HG03439 (cell line): ENCODE results near the gene SAA4.
"Not testable (repeated sequence)": the region's sequence is repeated elsewhere in the genome, so short reads cannot be mapped to it uniquely, and the experiment has no call there.

Experiments
- ATAC-seq: cut with Tn5 transposase; IDR thresholded peaks from one replicate; pipeline ENCODE4 v1.9.1; 2021; ENCODE audit warnings: mild to moderate bottlenecking, moderate library complexity; ENCODE audit not compliant: unreplicated experiment

Gene SAA4, protein sequence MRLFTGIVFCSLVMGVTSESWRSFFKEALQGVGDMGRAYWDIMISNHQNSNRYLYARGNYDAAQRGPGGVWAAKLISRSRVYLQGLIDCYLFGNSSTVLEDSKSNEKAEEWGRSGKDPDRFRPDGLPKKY

DNA sequence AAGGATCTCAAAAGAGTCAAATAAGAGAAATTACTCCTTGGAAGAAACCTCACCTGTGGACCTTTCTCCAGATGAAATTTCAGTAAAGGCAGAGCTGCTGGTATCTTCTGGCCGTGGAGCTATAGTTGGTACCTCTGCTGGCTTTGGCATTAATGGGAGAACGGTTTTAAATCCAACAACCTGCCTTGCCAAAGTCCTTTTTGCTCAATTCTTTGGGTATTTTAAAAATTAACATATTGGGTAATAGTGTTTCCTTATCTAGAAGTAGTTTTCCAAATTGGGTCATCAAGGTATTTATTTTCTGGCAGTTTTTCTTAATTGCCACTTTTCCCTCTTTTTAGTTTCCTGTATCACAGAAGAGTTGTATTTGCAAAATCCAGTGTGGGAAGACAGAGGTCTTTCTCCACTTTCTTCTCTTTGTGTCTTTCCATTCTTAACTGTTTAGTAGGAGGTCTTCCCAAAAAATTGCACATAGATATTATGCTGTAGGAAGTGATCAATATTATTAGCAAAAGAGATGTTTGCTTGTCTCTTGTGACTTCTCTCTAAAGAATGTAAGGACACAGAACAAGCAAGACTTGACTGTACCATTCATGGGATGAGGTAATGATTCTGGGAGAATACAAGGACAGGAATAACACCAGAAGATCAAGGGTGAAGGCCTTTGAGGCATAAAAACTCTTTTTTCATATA lies at the start of gene SAA4:
SAA4 (minus strand) TSS at position 139 of the 693 bp plus-strand sequence. CDS start 876 bp downstream, outside the sequence.
- no peak for ATAC-seq

DNA sequence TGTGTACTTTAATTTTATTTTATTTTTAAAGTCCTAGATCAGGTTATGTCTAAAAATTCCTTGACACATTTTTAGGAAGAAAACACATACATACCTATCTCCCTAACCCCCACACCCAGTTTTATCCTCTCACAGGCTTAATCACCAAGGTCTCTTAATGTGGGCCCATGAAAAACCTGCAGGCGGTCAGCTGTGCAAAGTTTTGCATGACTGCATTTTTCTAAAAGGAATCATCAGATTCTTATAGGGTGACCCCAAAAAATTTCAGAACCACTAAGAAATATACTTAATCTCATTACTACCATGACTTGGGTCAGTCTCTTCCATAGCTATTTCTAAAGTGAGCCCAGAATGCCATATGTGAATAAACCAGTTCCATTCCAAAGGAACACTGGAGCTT lies 49.2 kb upstream of the SAA4 start:
- no peak for ATAC-seq

DNA sequence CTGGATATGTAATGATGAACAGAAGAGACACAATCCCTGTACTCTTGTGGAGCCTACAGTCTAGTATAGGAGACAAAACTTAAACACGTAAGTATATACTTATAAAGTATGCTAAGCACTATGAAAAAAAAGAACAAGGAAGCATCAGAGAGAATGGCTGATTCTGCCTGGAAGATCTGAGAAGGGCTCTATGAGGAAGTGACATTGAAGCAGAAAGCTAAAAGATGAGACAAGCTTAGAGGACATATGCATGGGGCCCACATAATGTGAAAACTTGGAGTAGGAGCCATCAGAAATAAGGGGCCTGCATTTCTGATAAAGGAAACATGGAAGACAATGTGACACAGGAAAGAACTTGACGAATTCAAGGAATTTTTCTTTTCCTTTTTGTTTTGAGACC lies 46.0 kb upstream of the SAA4 start:
- ATAC-seq, result no peak

DNA sequence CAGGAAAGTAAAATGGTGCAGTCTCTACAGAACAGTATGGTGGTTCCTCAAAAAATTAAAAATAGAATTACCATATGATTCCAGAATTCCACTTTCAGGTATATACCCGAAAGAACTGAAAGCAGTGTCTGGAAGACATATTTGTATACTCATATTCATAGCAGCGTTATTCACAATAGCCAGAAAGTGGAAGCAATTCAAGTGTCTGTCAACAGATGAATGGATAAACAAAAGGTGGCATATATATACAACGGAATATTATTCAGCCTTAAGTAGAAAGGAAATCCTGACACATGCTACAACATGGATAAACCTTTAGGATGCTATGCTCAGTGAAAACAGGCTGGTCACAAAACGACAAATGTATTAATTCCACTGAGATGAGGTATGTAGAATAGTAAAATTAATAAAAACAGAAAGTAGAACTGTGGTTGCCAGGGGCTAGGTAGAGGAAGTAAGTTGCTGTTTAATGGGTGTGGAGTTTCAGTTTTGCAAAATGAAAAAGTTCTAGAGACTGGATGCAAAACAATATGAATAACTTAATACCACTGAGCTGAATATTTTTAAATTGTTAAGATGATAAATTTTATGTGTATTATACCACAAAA lies 43.9 kb upstream of the SAA4 start:
- peak; percentile 87 for ATAC-seq

DNA sequence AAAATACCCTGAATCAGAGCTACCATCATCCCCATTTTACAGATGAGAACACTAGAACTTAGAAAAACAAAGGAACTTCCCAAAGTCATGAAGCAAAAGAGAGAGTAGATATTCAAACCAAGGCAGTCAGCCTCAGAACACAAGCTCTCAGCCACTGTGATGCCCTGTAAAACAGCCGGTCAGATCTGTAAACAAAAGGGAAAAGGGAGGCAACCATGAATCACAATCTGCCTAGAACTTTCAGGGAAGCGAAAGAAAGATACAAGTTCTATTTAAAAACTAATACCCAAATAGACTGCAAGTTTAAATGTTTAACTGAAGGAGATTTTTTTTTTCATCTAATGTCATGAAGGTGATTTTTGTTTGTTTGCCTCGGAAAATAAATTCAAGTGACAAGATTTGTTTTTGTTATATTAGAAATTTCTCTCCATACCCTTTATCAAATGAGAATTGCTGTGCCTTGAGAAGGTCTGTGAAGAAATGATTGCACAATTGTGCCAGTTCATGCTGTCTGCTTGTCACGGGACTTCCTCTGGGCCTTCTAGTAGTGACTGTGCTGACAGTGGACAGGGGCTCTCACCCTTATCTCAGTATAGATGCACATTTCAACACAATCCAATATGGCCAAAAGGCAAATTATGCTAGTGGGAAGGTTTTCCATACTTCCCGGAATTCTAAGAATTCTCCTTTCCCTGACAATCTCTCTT lies 41.1 kb upstream of the SAA4 start:
- ATAC-seq, result no peak

DNA sequence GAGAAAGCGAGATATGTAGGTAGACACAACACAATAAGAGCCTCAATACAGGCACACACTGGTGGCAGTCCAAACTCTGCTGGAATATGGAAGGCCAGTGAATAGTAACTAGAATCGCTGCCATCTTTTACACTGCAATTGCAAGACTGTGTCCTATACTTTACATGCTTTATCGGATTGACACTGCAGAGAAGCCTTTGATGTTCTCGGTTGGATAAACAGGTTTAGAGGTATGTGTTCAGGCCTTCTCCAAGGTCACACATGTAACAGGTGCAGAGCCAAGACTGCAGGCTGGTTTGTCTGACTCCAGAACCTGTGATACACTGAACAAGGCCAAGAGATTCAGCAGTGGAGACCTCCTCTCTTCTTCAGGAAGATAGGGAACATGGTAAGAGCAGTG lies 34.6 kb upstream of the SAA4 start:
- ATAC-seq, result no peak

DNA sequence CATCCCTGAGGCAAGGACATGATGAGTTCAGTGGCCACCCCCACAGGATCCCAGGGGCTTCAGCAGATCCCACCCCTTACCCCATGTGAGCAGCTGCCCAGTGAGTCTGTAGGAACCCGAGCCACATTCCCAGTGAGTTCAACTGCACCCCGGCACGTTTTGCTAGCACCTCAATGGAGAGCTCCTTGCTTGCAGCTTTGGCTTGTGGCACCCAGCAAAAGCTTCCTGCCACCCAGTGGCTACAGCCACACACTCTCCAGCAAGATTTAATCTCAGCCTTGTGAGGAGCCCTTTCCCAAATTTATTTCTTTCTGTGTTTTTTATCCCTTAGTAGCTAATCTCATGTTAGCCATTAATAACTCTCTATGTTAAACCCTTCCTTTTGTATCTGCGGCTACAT lies 33.5 kb upstream of the SAA4 start:
- ATAC-seq, result no peak

DNA sequence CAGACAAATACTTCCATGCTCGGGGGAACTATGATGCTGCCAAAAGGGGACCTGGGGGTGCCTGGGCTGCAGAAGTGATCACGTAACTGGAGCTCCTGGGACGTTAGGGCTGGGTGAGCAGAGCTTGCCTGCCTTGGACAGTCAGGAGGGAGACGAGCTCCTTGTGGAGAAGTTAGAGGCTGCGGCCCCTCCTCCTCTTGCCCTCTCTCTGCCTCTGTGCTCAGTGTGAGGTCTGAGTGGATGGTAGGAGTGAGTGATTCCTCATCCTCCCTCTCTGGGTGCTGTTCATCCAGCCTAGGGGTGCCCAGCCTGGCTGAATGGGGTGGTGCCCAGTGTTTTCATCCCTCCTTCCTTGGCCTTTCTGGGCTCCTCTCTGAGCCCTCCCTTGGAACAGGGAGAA lies 32.6 kb upstream of the SAA4 start:
- not testable (repeated sequence) for ATAC-seq

DNA sequence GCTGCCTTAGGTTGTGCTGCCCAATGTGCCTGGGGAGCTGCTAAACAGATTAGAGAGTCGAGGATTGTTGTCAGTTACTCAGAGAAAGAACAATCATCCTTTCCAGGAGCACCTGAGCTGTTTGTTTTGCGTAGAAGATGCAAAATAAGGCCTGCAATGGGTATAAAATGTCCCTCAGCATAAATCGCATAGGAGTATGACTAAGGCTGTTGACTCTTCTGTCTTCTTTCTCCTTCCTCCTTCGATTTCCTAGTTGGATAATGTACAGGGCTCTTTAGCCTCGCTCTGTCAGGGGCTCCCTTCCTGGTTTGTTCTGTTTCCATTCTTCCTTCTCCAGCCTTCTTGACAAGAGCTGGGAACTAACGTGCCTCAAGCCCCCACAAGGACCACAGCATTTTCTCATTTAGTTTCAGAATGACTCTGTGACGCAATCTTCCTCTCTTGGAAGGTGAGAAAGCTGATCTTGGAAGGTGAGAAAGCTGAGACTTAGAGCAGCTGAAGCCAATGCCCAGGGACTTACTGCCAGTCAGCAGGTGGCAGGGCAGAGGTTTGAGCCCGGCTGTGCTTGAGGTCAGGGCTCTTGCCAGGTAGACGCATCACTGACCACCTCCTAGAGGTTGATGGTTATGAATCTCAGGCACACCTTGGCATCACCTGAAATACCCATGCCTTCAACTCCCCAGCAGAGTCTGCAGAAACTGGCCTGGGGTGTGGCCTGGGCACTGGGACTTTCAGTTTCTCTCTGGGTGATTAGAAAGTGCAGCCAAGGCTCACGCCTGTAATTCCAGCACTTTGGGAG lies 30.9 kb upstream of the SAA4 start:
- ATAC-seq, result peak; percentile 62

DNA sequence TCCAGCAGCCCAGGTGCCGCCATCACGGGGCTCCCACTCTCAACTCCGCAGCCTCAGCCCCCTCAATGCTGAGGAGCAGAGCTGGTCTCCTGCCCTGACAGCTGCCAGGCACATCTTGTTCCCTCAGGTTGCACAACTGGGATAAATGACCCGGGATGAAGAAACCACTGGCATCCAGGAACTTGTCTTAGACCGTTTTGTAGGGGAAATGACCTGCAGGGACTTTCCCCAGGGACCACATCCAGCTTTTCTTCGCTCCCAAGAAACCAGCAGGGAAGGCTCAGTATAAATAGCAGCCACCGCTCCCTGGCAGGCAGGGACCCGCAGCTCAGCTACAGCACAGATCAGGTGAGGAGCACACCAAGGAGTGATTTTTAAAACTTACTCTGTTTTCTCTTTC lies 29.3 kb upstream of the SAA4 start, which contains the start of gene SAA1:
SAA1 (plus strand) TSS at position 316 of the 400 bp plus-strand sequence. CDS start 624 bp downstream, outside the sequence.
- no peak for ATAC-seq

DNA sequence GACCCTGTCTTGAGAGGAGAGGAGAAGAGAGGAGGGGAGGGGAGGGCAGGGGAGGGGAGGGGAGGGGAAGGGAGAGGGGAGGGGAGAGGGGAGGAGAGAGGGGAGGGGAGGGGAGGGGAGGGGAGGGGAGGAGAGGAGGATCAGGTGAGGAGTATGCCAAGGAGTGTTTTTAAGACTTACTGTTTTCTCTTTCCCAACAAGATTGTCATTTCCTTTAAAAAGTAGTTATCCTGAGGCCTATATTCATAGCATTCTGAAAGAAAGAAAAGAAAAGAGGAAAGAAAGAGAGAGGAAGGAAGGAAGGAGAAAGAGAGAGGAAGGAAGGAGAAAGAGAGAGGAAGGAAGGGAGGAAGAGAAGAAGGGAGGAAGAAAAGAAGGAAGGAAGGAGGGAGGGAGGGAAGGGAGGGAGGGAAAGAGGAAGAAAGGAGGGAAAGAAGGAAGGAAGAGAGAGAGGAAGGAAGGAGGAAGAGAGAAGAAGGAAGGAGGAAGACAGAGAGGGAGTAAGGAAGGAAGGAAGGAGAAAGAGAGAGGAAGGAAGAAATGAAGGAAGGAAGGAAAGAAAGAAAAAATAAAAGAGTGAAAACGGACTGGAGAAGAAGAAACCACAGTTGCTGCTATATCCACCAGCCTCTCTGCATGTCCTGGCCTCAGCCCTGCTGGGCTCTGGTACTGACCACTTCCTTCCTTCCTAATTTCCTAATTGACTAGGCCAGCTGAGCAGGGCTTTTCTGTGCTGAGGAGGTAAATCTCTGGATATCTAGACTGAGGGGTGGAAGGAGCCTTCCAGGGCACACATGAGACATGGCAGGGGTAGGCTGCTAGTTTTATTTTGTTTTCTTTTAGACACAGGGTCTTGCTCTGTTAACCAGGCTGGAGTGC lies 28.3 kb upstream of the SAA4 start:
- no peak for ATAC-seq

DNA sequence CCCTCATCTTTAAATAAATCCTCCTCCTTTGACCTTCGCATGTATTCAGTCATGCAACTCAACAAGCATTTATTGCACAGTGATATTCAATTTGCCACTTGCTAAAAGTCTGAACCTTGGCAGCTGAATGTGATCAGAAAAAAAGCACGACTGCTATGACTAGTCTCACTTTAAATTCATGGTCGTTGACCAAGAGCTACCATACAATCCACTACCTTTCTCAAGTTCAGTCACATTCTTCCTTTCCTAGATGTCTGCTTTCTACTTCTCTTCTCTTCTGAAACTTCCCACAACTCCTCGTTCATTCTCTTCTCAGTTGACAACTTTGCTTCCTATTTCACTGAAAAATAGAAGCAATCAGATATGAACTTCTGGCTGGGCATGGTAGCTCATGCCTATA lies 27.4 kb upstream of the SAA4 start:
- no peak for ATAC-seq

DNA sequence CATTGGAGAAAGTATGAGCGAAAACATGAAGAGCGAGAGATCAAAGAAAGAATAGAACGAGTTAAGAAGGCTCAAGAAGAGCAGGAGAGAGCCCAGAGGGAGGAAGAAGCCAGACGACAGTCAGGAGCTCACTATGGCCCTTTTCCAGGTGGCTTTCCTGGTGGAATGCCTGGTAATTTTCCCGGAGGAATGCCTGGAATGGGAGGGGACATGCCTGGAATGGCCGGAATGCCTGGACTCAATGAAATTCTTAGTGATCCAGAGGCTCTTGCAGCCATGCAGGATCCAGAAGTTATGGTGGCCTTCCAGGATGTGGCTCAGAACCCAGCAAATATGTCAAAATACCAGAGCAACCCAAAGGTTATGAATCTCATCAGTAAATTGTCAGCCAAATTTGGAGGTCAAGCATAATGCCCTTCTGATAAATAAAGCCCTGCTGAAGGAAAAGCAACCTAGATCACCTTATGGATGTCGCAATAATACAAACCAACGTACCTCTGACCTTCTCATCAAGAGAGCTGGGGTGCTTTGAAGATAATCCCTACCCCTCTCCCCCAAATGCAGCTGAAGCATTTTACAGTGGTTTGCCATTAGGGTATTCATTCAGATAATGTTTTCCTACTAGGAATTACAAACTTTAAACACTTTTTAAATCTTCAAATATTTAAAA lies 26.2 kb upstream of the SAA4 start:
- not testable (repeated sequence) for ATAC-seq

DNA sequence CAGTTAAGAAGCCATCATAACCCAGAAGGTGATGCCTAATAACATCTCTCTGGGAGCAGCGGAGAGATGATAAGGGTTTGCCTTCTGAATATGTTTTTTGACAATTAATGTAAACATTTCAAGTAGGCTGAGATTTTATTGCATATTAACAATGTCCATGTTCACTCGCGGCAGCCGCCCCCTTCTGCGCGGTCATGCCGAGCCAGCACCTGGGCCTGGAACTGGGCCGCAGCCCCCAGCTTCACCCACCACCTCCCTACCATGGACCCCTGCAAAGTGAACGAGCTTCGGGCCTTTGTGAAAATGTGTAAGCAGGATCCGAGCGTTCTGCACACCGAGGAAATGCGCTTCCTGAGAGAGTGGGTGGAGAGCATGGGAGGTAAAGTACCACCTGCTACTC lies 25.1 kb upstream of the SAA4 start:
- no peak for ATAC-seq

DNA sequence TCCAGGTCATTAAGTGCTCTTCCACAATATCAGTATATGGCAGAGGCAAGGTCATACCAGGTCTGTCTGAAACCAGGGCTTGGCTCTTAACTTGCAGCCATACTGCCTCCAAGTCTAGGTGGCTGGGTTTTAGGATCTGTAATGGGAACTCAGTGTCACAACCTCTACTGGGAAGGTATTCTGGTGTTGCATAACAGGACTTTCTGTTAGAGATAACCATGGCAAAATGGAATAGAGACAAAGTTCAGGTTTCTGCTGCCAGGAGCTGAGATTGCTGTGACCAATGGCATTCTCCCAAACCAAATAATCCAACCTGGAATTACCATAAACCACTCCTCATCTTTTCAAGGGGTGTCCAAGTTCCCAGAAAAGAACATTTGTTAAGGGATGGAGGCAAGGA lies 22.7 kb upstream of the SAA4 start:
- no peak for ATAC-seq

DNA sequence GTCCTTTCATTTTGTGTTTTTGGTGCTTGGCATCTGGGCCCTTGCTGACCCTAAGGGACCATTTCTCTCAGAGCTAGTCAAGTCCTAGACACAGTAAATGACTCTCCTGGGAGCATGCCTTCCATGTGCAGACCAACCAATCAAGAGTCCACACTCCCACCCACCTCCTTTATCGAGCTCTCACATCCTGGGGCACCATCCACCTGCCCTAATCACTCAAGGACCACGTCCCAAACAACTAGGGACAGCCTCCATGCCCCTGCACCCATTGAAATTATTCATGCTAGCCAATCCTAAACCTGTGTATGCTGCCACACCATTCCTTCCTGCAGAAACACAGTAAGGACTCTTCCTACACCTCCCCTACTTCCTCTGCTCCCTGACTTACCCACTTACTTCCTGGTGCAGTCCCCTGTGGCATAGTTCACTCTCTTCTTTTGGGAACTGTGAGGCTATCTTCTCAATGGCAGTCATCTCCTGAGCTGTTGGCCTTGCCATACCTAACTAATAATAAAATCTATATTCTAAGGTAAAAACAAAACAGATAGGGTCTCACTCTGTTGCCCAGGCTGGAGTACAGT lies 18.3 kb upstream of the SAA4 start:
- ATAC-seq, result no peak

DNA sequence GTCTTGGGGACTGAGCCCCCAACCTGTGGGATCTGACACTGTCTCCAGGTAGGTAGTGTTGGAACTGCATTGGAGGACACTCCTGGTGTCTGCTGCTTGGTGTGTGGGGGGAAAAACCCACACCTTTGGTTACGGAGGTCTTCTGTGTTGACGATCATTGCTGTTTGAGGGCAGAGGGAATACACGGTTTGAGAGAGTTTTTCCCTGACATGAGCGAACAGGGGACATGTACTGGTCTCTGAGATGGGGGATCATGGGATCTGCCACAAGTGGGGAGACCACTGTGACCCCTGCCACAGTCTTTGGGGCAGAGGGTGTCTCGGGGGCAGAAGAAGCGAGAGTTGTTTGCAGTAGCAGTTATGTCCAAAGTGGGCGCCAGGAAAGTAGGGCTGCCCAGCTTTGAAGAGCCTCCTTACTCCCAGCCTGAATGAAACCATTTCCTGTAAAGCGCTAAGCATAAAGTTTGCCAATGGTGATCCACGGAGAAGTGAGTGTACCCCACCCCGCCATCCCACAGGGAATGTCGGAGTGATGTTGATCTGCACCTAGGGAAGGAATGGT lies 17.3 kb upstream of the SAA4 start:
- ATAC-seq, result no peak

DNA sequence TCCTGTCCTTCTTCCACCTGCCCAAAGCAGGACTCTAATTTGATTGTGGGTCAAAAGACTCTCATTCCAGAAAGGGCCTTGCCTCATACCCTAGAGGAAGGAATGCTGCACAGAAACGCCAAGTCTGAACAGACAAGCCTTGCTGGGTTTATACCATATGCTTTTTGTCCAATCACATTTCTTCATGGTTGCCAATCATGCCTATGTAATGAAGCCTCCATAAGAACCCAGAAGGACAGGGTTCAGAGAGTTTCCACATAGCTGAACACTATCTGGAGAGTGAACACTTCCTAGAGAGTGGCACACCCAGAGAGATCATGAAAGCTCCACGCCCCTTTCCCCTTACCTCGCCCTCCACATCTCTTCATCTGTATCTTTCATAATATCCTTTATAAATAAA lies 16.6 kb upstream of the SAA4 start:
- no peak for ATAC-seq

DNA sequence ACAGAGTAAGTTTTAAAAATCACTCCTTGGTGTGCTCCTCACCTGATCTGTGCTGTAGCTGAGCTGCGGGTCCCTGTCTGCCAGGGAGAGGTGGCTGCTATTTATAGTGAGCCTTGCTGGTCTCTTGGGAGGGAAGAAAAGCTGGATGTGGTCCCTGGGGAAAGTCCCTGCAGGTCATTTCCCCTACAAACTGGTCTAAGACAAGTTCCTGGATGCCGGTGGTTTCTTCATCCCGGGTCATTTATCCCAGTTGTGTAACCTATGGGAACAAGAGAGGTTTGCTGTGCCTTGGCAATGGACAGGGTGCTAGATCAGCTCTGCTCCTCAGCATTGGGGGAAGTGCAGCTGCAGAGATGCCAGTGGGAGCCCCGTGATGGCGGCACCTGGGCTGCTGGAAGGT lies 12.0 kb upstream of the SAA4 start, which contains the start of gene SAA2:
SAA2 (minus strand) TSS at position 108 of the 400 bp plus-strand sequence. CDS start 657 bp downstream, outside the sequence.
- ATAC-seq, result no peak
